GM18526 (cell line): ENCODE measurements around the gene GLYAT.

Experiments
- POLR2A ChIP-seq: IDR thresholded peaks from 3 replicates; pipeline ENCODE4 v1.6.1; 2011; ENCODE audit not compliant: insufficient read length; ENCODE audit errors: extremely low read depth

Gene GLYAT, protein sequence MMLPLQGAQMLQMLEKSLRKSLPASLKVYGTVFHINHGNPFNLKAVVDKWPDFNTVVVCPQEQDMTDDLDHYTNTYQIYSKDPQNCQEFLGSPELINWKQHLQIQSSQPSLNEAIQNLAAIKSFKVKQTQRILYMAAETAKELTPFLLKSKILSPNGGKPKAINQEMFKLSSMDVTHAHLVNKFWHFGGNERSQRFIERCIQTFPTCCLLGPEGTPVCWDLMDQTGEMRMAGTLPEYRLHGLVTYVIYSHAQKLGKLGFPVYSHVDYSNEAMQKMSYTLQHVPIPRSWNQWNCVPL

GRCh38 chr11:58731819-58732218, at the start of gene GLYAT:
TSS of gene GLYAT (minus strand) at chr11:58731943. CDS start at chr11:58724496, 7,447 bp downstream.
- no peak for TF ChIP-seq POLR2A

- no peak for TF ChIP-seq POLR2A
Observed at GRCh38 chr11:58781345-58781744, 49.6 kb upstream of the GLYAT start.

DNA sequence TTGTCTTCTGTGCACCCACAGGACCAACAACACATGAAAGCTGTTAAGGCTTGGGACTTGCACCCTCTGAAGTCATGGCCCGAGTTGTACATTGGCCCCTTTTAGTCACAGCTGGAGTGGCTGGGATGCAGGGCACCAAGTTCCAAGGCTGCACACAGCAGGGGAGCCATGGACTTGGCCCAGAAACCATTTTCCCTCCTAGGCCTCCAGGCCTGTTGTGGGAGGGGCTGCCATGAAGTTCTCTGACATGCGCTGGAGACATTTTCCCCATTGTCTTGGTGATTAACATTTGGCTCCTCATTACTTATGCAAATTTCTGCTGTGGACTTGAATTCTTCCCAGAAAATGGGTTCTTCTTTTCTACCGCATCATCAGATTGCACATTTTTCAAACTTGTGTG, 48.8 kb upstream of the GLYAT start:
- no peak for TF ChIP-seq POLR2A

DNA sequence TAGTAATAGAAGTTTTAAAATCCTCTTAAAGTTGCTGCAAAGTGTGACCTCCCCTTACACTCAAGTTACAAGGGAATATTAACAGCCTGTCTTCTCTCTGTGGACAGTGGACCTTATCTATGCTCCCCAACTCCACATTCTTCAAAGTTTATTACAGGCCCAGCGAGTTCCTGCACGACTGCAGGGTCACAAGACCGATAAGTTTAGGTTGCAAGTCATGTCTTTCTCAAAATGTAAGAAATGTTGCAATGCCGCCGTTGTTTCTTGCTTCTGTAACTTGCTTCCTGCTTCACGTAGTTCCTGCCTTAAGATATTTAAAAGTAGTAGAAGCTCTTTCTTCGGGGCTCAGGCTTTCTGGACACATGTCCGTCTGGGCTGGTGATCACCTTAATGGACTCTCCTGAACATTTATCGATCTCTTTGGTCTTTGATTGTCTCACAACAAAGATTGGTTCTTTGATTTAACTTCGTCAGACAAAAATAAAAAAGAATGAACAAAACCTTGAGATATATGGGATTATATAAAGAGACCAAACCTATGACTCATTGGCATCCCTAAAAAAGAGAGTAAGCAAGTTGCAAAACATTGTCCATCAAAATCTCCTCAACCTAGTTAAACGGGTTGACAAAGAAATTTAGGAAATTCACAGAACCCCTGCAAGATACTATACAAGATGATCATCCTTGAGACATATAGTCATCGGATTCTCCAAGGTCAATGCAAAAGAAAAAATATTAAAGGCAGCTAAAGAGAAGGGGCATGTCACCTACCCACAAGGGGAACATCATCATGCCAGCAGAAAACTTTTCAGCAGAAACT, 45.4 kb upstream of the GLYAT start:
- no peak for TF ChIP-seq POLR2A

- no peak for TF ChIP-seq POLR2A
Observed at GRCh38 chr11:58775066-58775708, 43.4 kb upstream of the GLYAT start.

GRCh38 chr11:58774164-58774593, 42.4 kb upstream of the GLYAT start:
- TF ChIP-seq POLR2A, result no peak

- no peak for TF ChIP-seq POLR2A
Observed at GRCh38 chr11:58773337-58773736, 41.6 kb upstream of the GLYAT start.

DNA sequence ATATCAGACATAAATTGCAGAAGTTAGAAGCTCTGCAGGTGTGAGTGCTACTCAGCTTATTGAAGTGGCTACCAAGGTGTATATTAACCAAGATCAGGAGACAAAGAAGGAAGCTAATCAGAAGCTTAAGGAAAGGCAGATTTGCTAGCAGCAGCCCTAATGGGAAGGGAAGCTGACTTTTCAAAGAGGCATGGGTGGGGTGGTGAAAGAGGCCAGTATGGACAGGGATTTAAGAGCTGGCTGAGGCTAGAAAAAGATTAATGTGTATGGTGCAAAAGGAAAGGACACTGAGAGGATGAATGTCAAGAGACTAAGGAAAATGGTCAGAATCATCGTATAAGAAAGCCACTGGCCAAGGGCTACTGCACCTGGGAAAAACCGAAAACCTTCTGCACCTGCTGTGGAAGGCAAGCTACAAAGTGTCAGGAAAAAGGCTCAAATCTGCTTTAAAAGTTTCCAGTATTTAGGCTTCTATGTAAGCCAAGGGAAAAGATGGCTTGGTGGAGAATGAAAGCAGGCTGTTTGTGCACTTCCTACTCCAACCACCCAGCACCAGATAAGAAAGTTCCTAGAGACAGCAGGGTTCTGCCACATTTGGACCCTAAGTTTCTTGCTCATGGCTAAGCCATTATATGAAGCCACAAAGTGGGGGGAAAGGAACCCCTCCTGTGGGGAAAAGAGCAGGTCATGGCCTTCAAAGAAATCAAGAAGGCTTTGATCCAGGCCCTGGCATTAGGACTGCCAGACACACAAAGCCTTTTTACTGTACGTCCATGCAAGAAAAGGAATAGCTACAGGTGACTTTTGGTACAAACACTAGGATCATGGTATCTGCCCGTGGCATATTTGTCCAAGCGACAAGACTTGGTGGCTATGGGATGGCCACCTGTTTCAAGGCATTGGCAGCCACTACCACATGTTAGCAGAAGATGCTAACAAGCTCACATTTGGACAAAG, 40.9 kb upstream of the GLYAT start:
- TF ChIP-seq POLR2A, result no peak

GRCh38 chr11:58771458-58771855, 39.7 kb upstream of the GLYAT start:
- no peak for TF ChIP-seq POLR2A

- TF ChIP-seq POLR2A, result no peak
Observed at GRCh38 chr11:58770627-58771457, 39.1 kb upstream of the GLYAT start.

DNA sequence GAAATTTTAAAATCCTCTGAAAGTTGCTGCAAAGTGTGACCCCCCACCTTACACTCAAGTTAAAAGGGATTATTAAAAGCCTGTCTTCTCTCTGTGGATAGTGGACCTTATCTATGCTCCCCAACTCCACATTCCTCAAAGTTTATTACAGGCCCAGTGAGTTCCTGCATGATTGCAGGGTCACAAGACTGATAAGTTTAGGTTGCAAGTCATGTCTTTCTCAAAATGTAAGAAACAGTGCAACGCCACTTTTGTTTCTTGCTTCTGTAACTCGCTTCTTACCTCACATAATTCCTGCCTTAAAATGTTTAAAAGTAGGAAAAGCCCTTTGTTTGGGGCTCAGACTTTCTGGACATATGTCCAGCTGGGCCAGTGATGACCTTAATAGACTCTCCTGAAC, 38.4 kb upstream of the GLYAT start:
- TF ChIP-seq POLR2A, result no peak

GRCh38 chr11:58769308-58769707, 37.6 kb upstream of the GLYAT start:
- no peak for TF ChIP-seq POLR2A

GRCh38 chr11:58768137-58768536, 36.4 kb upstream of the GLYAT start:
- no peak for TF ChIP-seq POLR2A

DNA sequence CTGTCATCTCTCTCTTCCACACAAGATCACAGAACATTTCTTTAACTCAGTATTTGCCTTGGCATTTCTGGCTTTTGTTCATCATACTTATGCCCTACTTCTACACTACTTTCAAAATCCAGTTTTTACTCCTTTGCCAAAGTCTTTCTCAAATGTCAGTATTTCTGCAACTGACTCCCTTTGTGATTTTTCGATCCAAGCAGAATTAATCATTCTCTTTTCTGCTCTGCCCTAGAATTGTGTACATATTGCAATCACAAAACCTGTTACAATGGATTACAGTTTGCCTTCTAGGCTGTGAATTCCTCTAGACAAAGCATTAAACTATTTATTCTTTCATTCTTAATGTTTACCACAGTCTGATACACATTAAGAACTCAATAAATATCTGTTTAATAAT, 33.3 kb upstream of the GLYAT start:
- no peak for TF ChIP-seq POLR2A

DNA sequence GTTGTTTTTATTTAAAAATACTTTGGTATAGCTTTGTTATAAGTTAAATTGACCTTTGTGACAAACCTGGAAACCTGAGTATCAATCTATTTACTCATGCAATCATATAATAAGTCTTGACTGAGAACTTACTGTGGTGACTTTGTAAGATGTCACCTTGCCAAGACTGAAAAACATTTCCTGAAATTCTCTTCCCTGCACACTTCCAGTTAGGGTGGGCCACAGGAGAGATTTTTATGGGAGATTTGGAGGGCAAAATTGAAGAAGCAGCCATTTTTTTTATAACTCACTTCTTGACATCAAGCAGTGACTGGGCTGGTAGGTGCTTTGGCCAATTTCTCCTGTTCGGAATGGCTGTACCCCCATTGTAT, 31.4 kb upstream of the GLYAT start:
- TF ChIP-seq POLR2A, result no peak
